HepG2 (cell line): ENCODE measurements around the gene FBLIM1. TPM values are rescaled to one million over a fixed set of nuclear protein-coding genes. Genes with fewer than 3 reads are reported as not detected.

Experiments
- ATAC-seq: fragments of 200-7000 bp; cut with Tn5 transposase; 3 replicates; pipeline ENCODE4 v1.9.1; 2020; ENCODE audit warnings: mild to moderate bottlenecking, moderate library complexity
- BruUV-seq: library from RNA; stranded (reverse); fragments of 400-500 nt; replicated peaks from 2 replicates; lab custom pipeline; 2021; lab: Mats Ljungman, UMichigan
- CTCF ChIA-PET: fragments of 300-600 bp; formaldehyde crosslinking; extraction: SDS; loops from one replicate; lab custom pipeline; 2021; ENCODE audit warnings: low total read pairs, inconsistent platforms, low intra/inter-chr PET ratio; lab: Yijun Ruan, JAX
- POLR2A ChIA-PET: fragments of 350-600 bp; sonication (Branson Sonifier 250); formaldehyde crosslinking; loops from one replicate; lab custom pipeline; 2020; ENCODE audit warnings: antibody characterized with exemption, inconsistent platforms; lab: Yijun Ruan, JAX
- DNase-seq: peaks from one replicate; pipeline ENCODE4 v3.0.0-alpha.2; 2015; ENCODE audit warnings: low spot score
- FAIRE-seq: peaks from 3 replicates; lab custom pipeline; 2011; peaks lifted over from hg19 to GRCh38; lab: Jason Lieb, UNC
- H2AFZ ChIP-seq: one replicate; pipeline ENCODE4 v1.6.1; 2011; ENCODE audit warnings: low read length, inconsistent platforms
- H3K27ac ChIP-seq: fragments of 300-600 bp; 3 replicates; pipeline ENCODE4 v1.8.0; 2011; ENCODE audit warnings: mixed run types, mild to moderate bottlenecking, mixed read lengths, low read length, inconsistent platforms; ENCODE audit not compliant: insufficient read depth; ENCODE audit errors: extremely low read length
- H3K27me3 ChIP-seq, 2 experiments: fragments of 200-600 bp in 1 of 2; 2 replicates in 1 of 2; 3 replicates in 1 of 2; pipeline versions ENCODE4 v1.6.0 to v1.8.0; 2011; ENCODE audit warnings: low read length in 2 of 2, mild to moderate bottlenecking in 2 of 2, moderate library complexity in 2 of 2, inconsistent platforms in 1 of 2; ENCODE audit not compliant: insufficient read depth in 2 of 2, control insufficient read depth in 1 of 2
- H3K36me3 ChIP-seq, 2 experiments: fragments of 200-600 bp in 1 of 2; replicated peaks in 1 of 2; 2 replicates in 1 of 2; 3 replicates in 1 of 2; pipeline versions ENCODE4 v1.5.1 to v1.8.0; 2011; ENCODE audit warnings: low read length in 2 of 2, inconsistent platforms in 1 of 2; ENCODE audit not compliant: insufficient read depth in 2 of 2, control insufficient read depth in 1 of 2
- H3K4me1 ChIP-seq: 2 replicates; pipeline ENCODE4 v1.5.1; 2012; ENCODE audit warnings: low read length, inconsistent platforms; ENCODE audit not compliant: insufficient read depth
- H3K4me2 ChIP-seq: 2 replicates; pipeline ENCODE4 v1.6.0; 2011; ENCODE audit warnings: low read depth, low read length, inconsistent platforms
- H3K4me3 ChIP-seq, 3 experiments: fragments of 200-600 bp in 1 of 3; sonication (generic), shearing (Covaris generic) in 1 of 3; replicated peaks in 1 of 3; 2 replicates each; pipeline ENCODE4 v1.5.1; 2011 to 2016; ENCODE audit warnings: low read length in 3 of 3, inconsistent platforms in 2 of 3, low read depth in 2 of 3, mild to moderate bottlenecking in 2 of 3, control low read depth in 1 of 3, mixed read lengths in 1 of 3; ENCODE audit not compliant: insufficient read depth in 1 of 3
- H3K79me2 ChIP-seq: one replicate; pipeline ENCODE4 v1.6.1; 2011; ENCODE audit warnings: low read length, inconsistent platforms; ENCODE audit not compliant: insufficient read depth
- H3K9ac ChIP-seq: 2 replicates; pipeline ENCODE4 v1.6.0; 2011; ENCODE audit warnings: mild to moderate bottlenecking, low read depth, low read length, inconsistent platforms; ENCODE audit not compliant: insufficient read depth
- H3K9me3 ChIP-seq: 2 replicates; pipeline ENCODE4 v1.5.1; 2012; ENCODE audit warnings: mild to moderate bottlenecking, low read length
- H4K20me1 ChIP-seq: 2 replicates; pipeline ENCODE4 v1.6.0; 2011; ENCODE audit warnings: inconsistent platforms, mild to moderate bottlenecking, low read length, moderate library complexity; ENCODE audit not compliant: insufficient read depth
- ATM ChIP-seq: fragments of 450-650 bp; IDR thresholded peaks from 2 replicates; pipeline ENCODE4 v1.7.1; 2017; ENCODE audit warnings: mild to moderate bottlenecking, borderline replicate concordance
- FOXA3 ChIP-seq: IDR thresholded peaks from 2 replicates; pipeline ENCODE4 v1.6.1; 2016; ENCODE audit warnings: missing genetic modification reagents, missing compliant biosample characterization
- KLF16 ChIP-seq, 2 experiments: sonication (generic) in 1 of 2; formaldehyde crosslinking in 1 of 2; IDR thresholded peaks; 2 replicates each; pipeline versions ENCODE4 v1.6.1 to v1.8.0; 2016 to 2023; ENCODE audit warnings: missing genetic modification reagents in 2 of 2, missing compliant biosample characterization in 1 of 2
- REPIN1 ChIP-seq: sonication (generic); formaldehyde crosslinking; IDR thresholded peaks from 2 replicates; pipeline ENCODE4 v1.8.0; 2022; ENCODE audit warnings: missing genetic modification reagents, low read depth, mild to moderate bottlenecking, borderline replicate concordance
- SAP130 ChIP-seq: IDR thresholded peaks from 2 replicates; pipeline ENCODE4 v1.6.1; 2016; ENCODE audit warnings: low read depth
- TBX2 ChIP-seq: sonication (generic); formaldehyde crosslinking; IDR thresholded peaks from 2 replicates; pipeline ENCODE4 v1.5.0; 2020; ENCODE audit warnings: missing genetic modification reagents, mild to moderate bottlenecking, borderline replicate concordance
- ZNF549 ChIP-seq: sonication (generic); formaldehyde crosslinking; IDR thresholded peaks from 2 replicates; pipeline ENCODE4 v1.5.0; 2020; ENCODE audit warnings: missing genetic modification reagents
- ZNF589 ChIP-seq: sonication (generic); formaldehyde crosslinking; conservative IDR thresholded peaks from 2 replicates; pipeline ENCODE4 v1.8.0; 2022; ENCODE audit warnings: mild to moderate bottlenecking, moderate library complexity, missing genetic modification reagents
- ZNF629 ChIP-seq: sonication (generic); formaldehyde crosslinking; conservative IDR thresholded peaks from 2 replicates; pipeline ENCODE4 v1.5.0; 2020; ENCODE audit warnings: missing genetic modification reagents
- ZNF678 ChIP-seq: sonication (generic); formaldehyde crosslinking; IDR thresholded peaks from 2 replicates; pipeline ENCODE4 v1.4.0; 2020; ENCODE audit warnings: mild to moderate bottlenecking, missing genetic modification reagents
- WGBS: methylation state at CpG from one replicate; pipeline ENCODE4 v1.1.6; 2017; ENCODE audit warnings: low lambda C conversion rate; 5-methylcytosine and 5-hydroxymethylcytosine counted together
- in situ Hi-C: cut with HindIII; loops from 2 replicates; pipeline ENCODE4 v1.10.0; 2017; ENCODE audit warnings: low pct_unique_long_range_greater_than_20kb; ENCODE audit not compliant: extremely low pct_ligation_motif_present
- intact Hi-C: fragments of 100-400 bp; cut with micrococcal nuclease; formaldehyde crosslinking; loops from one replicate; pipeline ENCODE4 v1.10.0; 2022; ENCODE audit not compliant: unreplicated experiment
- polyA plus RNA-seq, 8 experiments: library from polyadenylated mRNA; depleted of rRNA in 3 of 8; stranded (reverse) in 7 of 8; unstranded in 1 of 8; fragments of >200 nt; fragmentation: Illumina TruSeq in 4 of 8; extraction: Trizol in 4 of 8; gene quantifications; 2 replicates each; pipeline versions ENCODE4 v1.2.1 to v1.2.3, GENCODE V29; 2011 to 2016; ENCODE audit warnings: low read depth in 4 of 8, missing spikeins in 1 of 8, mixed read lengths in 1 of 8; ENCODE audit not compliant: insufficient read depth in 1 of 8
- total RNA-seq, 5 experiments: library from RNA; depleted of rRNA; stranded (reverse); fragments of >200 nt; fragmentation: Illumina TruSeq; extraction: Trizol; gene quantifications; 2 replicates each; pipeline ENCODE4 v1.2.3, GENCODE V29; 2016; ENCODE audit warnings: low read depth in 1 of 5
- TF ChIP-seq, protein P1 (sequence below): sonication (generic); formaldehyde crosslinking; IDR thresholded peaks from 2 replicates; pipeline ENCODE4 v1.5.0; 2020; ENCODE audit warnings: mild to moderate bottlenecking, low read depth, missing genetic modification reagents, borderline replicate concordance
- TF ChIP-seq, protein P2 (sequence below): sonication (generic); formaldehyde crosslinking; IDR thresholded peaks from 2 replicates; pipeline ENCODE4 v1.5.0; 2020; ENCODE audit warnings: missing genetic modification reagents, mild to moderate bottlenecking, borderline replicate concordance
- TF ChIP-seq, protein P3 (sequence below): sonication (generic); formaldehyde crosslinking; IDR thresholded peaks from 2 replicates; pipeline ENCODE4 v1.4.0; 2020; ENCODE audit warnings: missing genetic modification reagents
- TF ChIP-seq, protein P4 (sequence below): sonication (generic); formaldehyde crosslinking; IDR thresholded peaks from 2 replicates; pipeline ENCODE4 v1.9.0; 2021; ENCODE audit warnings: missing genetic modification reagents, mild to moderate bottlenecking, borderline replicate concordance
- TF ChIP-seq, protein P5 (sequence below): sonication (generic); formaldehyde crosslinking; IDR thresholded peaks from 2 replicates; pipeline ENCODE4 v1.8.1; 2023; ENCODE audit warnings: missing genetic modification reagents, inconsistent platforms, borderline replicate concordance
- TF ChIP-seq, protein P6 (sequence below): sonication (generic); formaldehyde crosslinking; conservative IDR thresholded peaks from 2 replicates; pipeline ENCODE4 v1.4.0; 2020; ENCODE audit warnings: missing genetic modification reagents

Gene FBLIM1
- total and polyA plus RNA-seq, 2 of the 13 experiments (the other 11 are each of a cell fraction or from before 2014, with no cell fraction given) = 10.6 to 23.0 TPM

DNA sequence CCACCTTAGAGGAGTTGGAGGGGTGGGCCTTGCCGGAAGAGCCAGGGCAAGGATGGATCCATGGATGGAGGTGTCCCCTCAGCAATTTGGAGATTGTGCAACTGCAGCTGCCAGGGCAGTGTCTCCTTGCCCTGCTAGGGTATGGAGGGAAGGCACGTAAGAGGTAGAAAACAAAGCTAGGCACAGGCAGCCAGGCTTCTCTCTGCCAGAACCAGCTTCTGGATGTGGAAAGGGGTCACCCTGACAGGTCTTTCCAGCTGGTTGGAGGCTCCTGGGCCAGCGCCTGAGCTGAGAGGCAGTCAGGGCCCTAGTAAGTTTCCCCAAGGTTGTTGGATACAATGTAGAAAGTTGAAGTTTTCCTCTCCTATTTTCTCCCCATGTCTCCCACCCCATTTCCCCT is 37.7 kb upstream of the FBLIM1 start (continued):
- TF ChIP-seq ZNF549 (CRISPR knock-in tag) (no peak), REPIN1 (CRISPR knock-in tag) (no peak), TBX2 (CRISPR knock-in tag) (no peak), ZNF678 (CRISPR knock-in tag) (no peak)
- TF ChIP-seq, protein P1, sequence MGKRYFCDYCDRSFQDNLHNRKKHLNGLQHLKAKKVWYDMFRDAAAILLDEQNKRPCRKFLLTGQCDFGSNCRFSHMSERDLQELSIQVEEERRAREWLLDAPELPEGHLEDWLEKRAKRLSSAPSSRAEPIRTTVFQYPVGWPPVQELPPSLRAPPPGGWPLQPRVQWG (CRISPR knock-in tag) = no peak
- TF ChIP-seq, protein P2, sequence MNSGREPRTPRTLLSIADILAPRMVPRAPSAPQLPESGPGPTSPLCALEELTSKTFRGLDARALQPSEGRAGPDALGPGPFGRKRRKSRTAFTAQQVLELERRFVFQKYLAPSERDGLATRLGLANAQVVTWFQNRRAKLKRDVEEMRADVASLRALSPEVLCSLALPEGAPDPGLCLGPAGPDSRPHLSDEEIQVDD (CRISPR knock-in tag) = no peak

DNA sequence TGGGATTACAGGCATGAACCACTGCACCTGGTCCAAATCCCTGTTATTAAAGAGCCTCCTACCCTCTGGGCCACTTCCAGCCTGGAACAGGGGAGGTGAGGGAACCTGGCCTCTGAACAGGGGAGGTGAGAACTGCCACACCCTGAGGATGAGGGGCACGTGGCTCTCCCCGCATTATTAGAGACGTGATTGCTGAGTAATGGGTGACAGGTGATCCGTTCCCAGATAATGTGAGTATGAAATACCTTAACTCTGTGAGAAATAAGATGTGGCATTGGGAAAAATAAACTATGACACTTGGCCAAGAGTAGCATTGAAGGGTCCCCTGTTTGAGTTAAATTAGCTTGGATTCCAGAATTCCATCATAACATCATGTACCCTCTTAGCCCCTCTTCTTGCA is 36.2 kb upstream of the FBLIM1 start:
- CTCF ChIA-PET = no interaction called here
- H3K79me2 ChIP-seq = no peaks in the 10 kb centered on the region
- no peak overlapping the region for H3K27ac ChIP-seq
- H3K27me3 ChIP-seq = no peaks in the 10 kb centered on the region
- no TSS peak for BruUV-seq
- POLR2A ChIA-PET = no interaction called here
- ATAC-seq (no peak), DNase-seq (no peak), FAIRE-seq (no peak)
- no peak overlapping the region for H3K4me3 ChIP-seq
- in situ Hi-C loops (no loop called here), intact Hi-C loops (no loop called here)
- H2AFZ ChIP-seq = no peak overlapping the region
- H4K20me1 ChIP-seq = no peaks in the 10 kb centered on the region
- H3K4me1 ChIP-seq = peaks cover 12% of the 10 kb centered on the region; the same call in 1 of the 2 replicates
- no peak overlapping the region for H3K9ac ChIP-seq
- H3K4me2 ChIP-seq = no peak overlapping the region
- WGBS = 98% methylated on average over 4 of the region's 4 CpGs
- no peaks in the 10 kb centered on the region for H3K9me3 ChIP-seq
- H3K36me3 ChIP-seq = peaks cover 22 to 53% of the 10 kb centered on the region in 2 experiments
- TF ChIP-seq ATM (no peak), KLF16 (CRISPR knock-in tag; IDR thresholded peaks at IDR 0.05) (no peak), ZNF589 (CRISPR knock-in tag) (no peak), SAP130 (CRISPR knock-in tag) (no peak), FOXA3 (CRISPR knock-in tag) (no peak), ZNF629 (CRISPR knock-in tag) (no peak)
- TF ChIP-seq, protein P3, sequence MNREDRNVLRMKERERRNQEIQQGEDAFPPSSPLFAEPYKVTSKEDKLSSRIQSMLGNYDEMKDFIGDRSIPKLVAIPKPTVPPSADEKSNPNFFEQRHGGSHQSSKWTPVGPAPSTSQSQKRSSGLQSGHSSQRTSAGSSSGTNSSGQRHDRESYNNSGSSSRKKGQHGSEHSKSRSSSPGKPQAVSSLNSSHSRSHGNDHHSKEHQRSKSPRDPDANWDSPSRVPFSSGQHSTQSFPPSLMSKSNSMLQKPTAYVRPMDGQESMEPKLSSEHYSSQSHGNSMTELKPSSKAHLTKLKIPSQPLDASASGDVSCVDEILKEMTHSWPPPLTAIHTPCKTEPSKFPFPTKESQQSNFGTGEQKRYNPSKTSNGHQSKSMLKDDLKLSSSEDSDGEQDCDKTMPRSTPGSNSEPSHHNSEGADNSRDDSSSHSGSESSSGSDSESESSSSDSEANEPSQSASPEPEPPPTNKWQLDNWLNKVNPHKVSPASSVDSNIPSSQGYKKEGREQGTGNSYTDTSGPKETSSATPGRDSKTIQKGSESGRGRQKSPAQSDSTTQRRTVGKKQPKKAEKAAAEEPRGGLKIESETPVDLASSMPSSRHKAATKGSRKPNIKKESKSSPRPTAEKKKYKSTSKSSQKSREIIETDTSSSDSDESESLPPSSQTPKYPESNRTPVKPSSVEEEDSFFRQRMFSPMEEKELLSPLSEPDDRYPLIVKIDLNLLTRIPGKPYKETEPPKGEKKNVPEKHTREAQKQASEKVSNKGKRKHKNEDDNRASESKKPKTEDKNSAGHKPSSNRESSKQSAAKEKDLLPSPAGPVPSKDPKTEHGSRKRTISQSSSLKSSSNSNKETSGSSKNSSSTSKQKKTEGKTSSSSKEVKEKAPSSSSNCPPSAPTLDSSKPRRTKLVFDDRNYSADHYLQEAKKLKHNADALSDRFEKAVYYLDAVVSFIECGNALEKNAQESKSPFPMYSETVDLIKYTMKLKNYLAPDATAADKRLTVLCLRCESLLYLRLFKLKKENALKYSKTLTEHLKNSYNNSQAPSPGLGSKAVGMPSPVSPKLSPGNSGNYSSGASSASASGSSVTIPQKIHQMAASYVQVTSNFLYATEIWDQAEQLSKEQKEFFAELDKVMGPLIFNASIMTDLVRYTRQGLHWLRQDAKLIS (CRISPR knock-in tag) = no peak
- TF ChIP-seq, protein P4, sequence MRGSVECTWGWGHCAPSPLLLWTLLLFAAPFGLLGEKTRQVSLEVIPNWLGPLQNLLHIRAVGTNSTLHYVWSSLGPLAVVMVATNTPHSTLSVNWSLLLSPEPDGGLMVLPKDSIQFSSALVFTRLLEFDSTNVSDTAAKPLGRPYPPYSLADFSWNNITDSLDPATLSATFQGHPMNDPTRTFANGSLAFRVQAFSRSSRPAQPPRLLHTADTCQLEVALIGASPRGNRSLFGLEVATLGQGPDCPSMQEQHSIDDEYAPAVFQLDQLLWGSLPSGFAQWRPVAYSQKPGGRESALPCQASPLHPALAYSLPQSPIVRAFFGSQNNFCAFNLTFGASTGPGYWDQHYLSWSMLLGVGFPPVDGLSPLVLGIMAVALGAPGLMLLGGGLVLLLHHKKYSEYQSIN = no peak
- TF ChIP-seq, protein P5, sequence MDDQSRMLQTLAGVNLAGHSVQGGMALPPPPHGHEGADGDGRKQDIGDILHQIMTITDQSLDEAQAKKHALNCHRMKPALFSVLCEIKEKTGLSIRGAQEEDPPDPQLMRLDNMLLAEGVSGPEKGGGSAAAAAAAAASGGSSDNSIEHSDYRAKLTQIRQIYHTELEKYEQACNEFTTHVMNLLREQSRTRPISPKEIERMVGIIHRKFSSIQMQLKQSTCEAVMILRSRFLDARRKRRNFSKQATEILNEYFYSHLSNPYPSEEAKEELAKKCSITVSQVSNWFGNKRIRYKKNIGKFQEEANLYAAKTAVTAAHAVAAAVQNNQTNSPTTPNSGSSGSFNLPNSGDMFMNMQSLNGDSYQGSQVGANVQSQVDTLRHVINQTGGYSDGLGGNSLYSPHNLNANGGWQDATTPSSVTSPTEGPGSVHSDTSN (CRISPR knock-in tag) = no peak
- TF ChIP-seq, protein P6, sequence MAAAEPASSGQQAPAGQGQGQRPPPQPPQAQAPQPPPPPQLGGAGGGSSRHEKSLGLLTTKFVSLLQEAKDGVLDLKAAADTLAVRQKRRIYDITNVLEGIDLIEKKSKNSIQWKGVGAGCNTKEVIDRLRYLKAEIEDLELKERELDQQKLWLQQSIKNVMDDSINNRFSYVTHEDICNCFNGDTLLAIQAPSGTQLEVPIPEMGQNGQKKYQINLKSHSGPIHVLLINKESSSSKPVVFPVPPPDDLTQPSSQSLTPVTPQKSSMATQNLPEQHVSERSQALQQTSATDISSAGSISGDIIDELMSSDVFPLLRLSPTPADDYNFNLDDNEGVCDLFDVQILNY (CRISPR knock-in tag) = no peak
